HEK293 (cell line): ENCODE results near the gene DMD.

ENCODE experiments used
- CTCF ChIA-PET: fragments of 350-600 bp; formaldehyde crosslinking; extraction: SDS; loops from one replicate; lab custom pipeline; 2021; ENCODE audit warnings: antibody characterized with exemption; lab: Yijun Ruan, JAX
- POLR2A ChIA-PET: fragments of 300-600 bp; formaldehyde crosslinking; extraction: SDS; loops from one replicate; lab custom pipeline; 2020; ENCODE audit warnings: antibody characterized with exemption, inconsistent platforms; lab: Yijun Ruan, JAX
- H3K27ac ChIP-seq: fragments of 200-500 bp; sonication (Bioruptor generic); 2 replicates; pipeline ENCODE4 v1.5.1; 2014; ENCODE audit warnings: low read depth, low read length, control low read depth, inconsistent platforms; ENCODE audit errors: extremely low read depth
- H3K36me3 ChIP-seq, 2 experiments: fragments of 200-500 bp in 1 of 2; sonication (Bioruptor generic) in 1 of 2; 1 replicate in 1 of 2; 2 replicates in 1 of 2; pipeline ENCODE4 v1.5.1; 2014 to 2017; ENCODE audit warnings: inconsistent platforms in 2 of 2, low read length in 2 of 2; ENCODE audit not compliant: control insufficient read depth in 2 of 2, insufficient read depth in 1 of 2
- H3K4me1 ChIP-seq: fragments of 200-500 bp; sonication (Bioruptor generic); 2 replicates; pipeline ENCODE4 v1.5.1; 2014; ENCODE audit warnings: mild to moderate bottlenecking, low read length, inconsistent platforms; ENCODE audit not compliant: control insufficient read depth, insufficient read depth
- H3K4me3 ChIP-seq: 2 replicates; pipeline ENCODE4 v1.5.1; 2011; ENCODE audit warnings: low read depth, mild to moderate bottlenecking, control low read depth, low read length, moderate library complexity
- H3K9me3 ChIP-seq: fragments of 200-500 bp; sonication (Bioruptor generic); 2 replicates; pipeline ENCODE4 v1.5.1; 2014; ENCODE audit warnings: low read depth, low read length, inconsistent platforms; ENCODE audit not compliant: control insufficient read depth, insufficient read depth
- GLIS1 ChIP-seq: fragments of 450-650 bp; formaldehyde crosslinking; IDR thresholded peaks from 2 replicates; pipeline ENCODE4 v1.5.1; 2016; ENCODE audit warnings: missing biosample characterization, missing genetic modification characterization
- KLF9 ChIP-seq: fragments of 450-650 bp; formaldehyde crosslinking; IDR thresholded peaks from 2 replicates; pipeline ENCODE4 v1.5.1; 2016; ENCODE audit warnings: missing biosample characterization, missing genetic modification characterization, low read depth
- OVOL3 ChIP-seq: fragments of 450-650 bp; formaldehyde crosslinking; IDR thresholded peaks from 2 replicates; pipeline ENCODE4 v1.5.1; 2016; ENCODE audit warnings: missing biosample characterization, missing genetic modification characterization
- PRDM10 ChIP-seq: fragments of 450-650 bp; formaldehyde crosslinking; IDR thresholded peaks from 2 replicates; pipeline ENCODE4 v1.5.1; 2016; ENCODE audit warnings: missing biosample characterization, missing genetic modification characterization
- SP2 ChIP-seq: fragments of 450-650 bp; formaldehyde crosslinking; IDR thresholded peaks from 2 replicates; pipeline ENCODE4 v1.5.1; 2016; ENCODE audit warnings: missing biosample characterization, missing genetic modification characterization
- TCF7L2 ChIP-seq: IDR thresholded peaks from 2 replicates; pipeline ENCODE4 v1.6.1; 2011; ENCODE audit warnings: low read depth, mild to moderate bottlenecking, inconsistent platforms, low read length, moderate library complexity, borderline replicate concordance
- ZBTB10 ChIP-seq: fragments of 450-650 bp; formaldehyde crosslinking; IDR thresholded peaks from 2 replicates; pipeline ENCODE4 v1.5.1; 2016; ENCODE audit warnings: missing biosample characterization, missing genetic modification characterization
- ZBTB20 ChIP-seq: fragments of 450-650 bp; formaldehyde crosslinking; IDR thresholded peaks from 2 replicates; pipeline ENCODE4 v1.5.1; 2016; ENCODE audit warnings: missing biosample characterization, missing genetic modification characterization
- ZBTB49 ChIP-seq: fragments of 450-650 bp; formaldehyde crosslinking; IDR thresholded peaks from 2 replicates; pipeline ENCODE4 v1.5.1; 2016; ENCODE audit warnings: missing biosample characterization, missing genetic modification characterization, low read depth
- ZNF10 ChIP-seq: fragments of 450-650 bp; formaldehyde crosslinking; IDR thresholded peaks from 2 replicates; pipeline ENCODE4 v1.5.1; 2017; ENCODE audit warnings: missing biosample characterization, missing genetic modification characterization
- ZNF155 ChIP-seq: fragments of 450-650 bp; formaldehyde crosslinking; IDR thresholded peaks from 2 replicates; pipeline ENCODE4 v1.5.1; 2016; ENCODE audit warnings: missing biosample characterization, missing genetic modification characterization
- ZNF18 ChIP-seq: fragments of 450-650 bp; formaldehyde crosslinking; IDR thresholded peaks from 2 replicates; pipeline ENCODE4 v1.5.1; 2016; ENCODE audit warnings: missing biosample characterization, missing genetic modification characterization
- ZNF239 ChIP-seq: fragments of 450-650 bp; formaldehyde crosslinking; IDR thresholded peaks from 2 replicates; pipeline ENCODE4 v1.5.1; 2016; ENCODE audit warnings: missing biosample characterization, missing genetic modification characterization
- ZNF324 ChIP-seq: fragments of 450-650 bp; formaldehyde crosslinking; IDR thresholded peaks from 2 replicates; pipeline ENCODE4 v1.5.1; 2016; ENCODE audit warnings: missing biosample characterization, missing genetic modification characterization
- ZNF404 ChIP-seq: fragments of 450-650 bp; formaldehyde crosslinking; IDR thresholded peaks from 2 replicates; pipeline ENCODE4 v1.5.1; 2017; ENCODE audit warnings: missing biosample characterization, missing genetic modification characterization
- ZNF433 ChIP-seq: fragments of 450-650 bp; formaldehyde crosslinking; IDR thresholded peaks from 2 replicates; pipeline ENCODE4 v1.5.1; 2016; ENCODE audit warnings: missing biosample characterization, missing genetic modification characterization, low read depth
- ZNF501 ChIP-seq: fragments of 450-650 bp; formaldehyde crosslinking; IDR thresholded peaks from 2 replicates; pipeline ENCODE4 v1.5.1; 2016; ENCODE audit warnings: missing biosample characterization, missing genetic modification characterization
- ZNF510 ChIP-seq: fragments of 450-650 bp; formaldehyde crosslinking; IDR thresholded peaks from 2 replicates; pipeline ENCODE4 v1.5.1; 2018; ENCODE audit warnings: mild to moderate bottlenecking, missing genetic modification characterization, missing biosample characterization; ENCODE audit not compliant: insufficient replicate concordance
- ZSCAN23 ChIP-seq: fragments of 450-650 bp; formaldehyde crosslinking; IDR thresholded peaks from 2 replicates; pipeline ENCODE4 v1.5.1; 2016; ENCODE audit warnings: missing biosample characterization, missing genetic modification characterization

Gene DMD

GRCh38 chrX:31334997-31335396, 1876.4 kb downstream of the DMD start:
- H3K36me3 ChIP-seq, result no peaks in the 10 kb centered on the region
- ChIA-PET POLR2A (no interaction called here), CTCF (interaction anchor here (0.6 kb wide), 1 partner anchor 182 kb away, joined by 3 read pairs; no protein-coding TSS in a partner anchor)
- no peak overlapping the region for H3K4me3 ChIP-seq
- peaks cover 12% of the 10 kb centered on the region for H3K4me1 ChIP-seq
- H3K9me3 ChIP-seq, result no peaks in the 10 kb centered on the region
- H3K27ac ChIP-seq, result no peak overlapping the region
- no peak for TF ChIP-seq SP2 (tag by site-specific recombination)
- TF ChIP-seq GLIS1 (tag by site-specific recombination), result no peak
- TF ChIP-seq ZSCAN23, result no peak
- no peak for TF ChIP-seq ZNF10 (tag by site-specific recombination)
- TF ChIP-seq ZBTB20 (tag by site-specific recombination), result no peak
- TF ChIP-seq OVOL3, result no peak
- TF ChIP-seq ZNF324, result no peak
- no peak for TF ChIP-seq ZNF404 (tag by site-specific recombination)
- no peak for TF ChIP-seq ZNF501 (tag by site-specific recombination)
- no peak for TF ChIP-seq ZNF433 (tag by site-specific recombination)
- TF ChIP-seq ZNF18 (tag by site-specific recombination), result no peak
- no peak for TF ChIP-seq ZBTB10
- no peak for TF ChIP-seq ZNF155
- TF ChIP-seq ZNF510, result no peak
- TF ChIP-seq KLF9, result no peak
- no peak for TF ChIP-seq TCF7L2
- no peak for TF ChIP-seq ZBTB49 (tag by site-specific recombination)
- TF ChIP-seq PRDM10 (tag by site-specific recombination), result no peak
- no peak for TF ChIP-seq ZNF239 (tag by site-specific recombination)
